SIG-M5 treated with dmso at 0.1 percent for 504 hours (cell line): ENCODE results near the gene TSPAN18.

Source experiments
- DNase-seq: peaks from one replicate; lab custom pipeline; 2025; ENCODE audit not compliant: unreplicated experiment; lab: John Stamatoyannopoulos, UW

Gene TSPAN18

DNA sequence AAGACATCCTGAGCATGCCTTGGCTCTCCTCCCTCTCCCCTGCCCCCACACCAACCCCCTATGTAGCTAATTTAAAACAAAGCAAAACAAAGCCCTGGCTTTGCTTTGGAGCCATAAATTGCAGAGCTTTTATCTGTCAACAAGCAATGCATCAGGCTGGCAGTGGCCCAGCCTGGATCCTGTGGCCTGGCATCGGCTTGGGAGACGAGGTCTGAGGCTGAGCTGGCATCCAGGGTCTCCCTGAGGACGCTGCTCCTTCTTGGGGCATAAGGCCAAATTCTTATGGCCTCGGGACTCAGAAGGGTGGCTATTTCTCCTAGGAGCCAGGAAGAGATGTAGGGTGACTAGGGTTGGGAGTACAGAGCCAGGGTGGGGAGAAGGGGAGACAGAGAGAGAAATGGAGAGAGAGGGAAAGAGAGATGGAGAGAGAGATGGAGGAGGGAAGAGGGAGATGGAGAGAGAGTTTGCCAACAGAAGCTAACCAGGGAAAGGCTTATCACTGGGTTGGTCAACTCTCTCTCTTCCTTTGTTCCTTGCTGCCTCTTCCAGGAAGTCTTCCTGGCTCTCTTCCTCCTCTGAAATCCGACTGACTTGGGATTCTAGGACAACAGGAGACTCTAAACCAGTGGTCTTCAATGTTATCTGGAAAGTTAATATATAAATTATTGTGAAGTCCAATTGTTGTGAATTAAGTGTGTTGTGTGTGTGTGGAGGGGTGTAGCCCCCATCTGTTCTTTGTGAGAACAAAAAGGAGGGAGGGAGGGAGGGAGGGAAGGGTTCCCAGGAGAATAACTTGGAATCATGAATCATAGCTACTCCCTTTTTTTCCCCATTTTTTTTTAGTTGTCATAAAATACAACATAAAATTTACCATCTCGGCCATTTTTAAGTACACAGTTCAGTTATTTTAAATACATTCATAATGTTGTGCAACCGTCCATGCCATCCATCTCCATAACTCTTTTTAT lies 29.1 kb downstream of the TSPAN18 start:
- no peak for DNase-seq

DNA sequence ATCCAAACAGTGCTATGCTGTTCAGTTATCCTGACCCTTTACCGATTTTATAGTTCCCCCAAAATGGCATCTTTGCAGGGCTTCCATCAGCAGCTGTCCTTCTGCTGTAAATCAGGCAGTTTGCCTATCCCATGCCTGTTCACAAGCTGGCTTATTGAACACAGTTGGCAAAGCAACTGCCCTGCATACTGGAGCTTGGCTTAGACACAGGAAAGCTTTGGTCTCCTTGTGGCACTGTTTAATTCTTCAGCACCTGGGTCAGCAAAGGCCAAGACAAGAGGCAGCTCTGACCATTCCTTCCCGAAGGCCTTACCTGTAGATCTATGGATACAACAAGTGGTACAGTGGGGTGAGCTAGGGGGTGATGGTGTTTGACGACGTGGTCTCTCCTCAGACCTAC lies 32.2 kb downstream of the TSPAN18 start:
- no peak for DNase-seq

DNA sequence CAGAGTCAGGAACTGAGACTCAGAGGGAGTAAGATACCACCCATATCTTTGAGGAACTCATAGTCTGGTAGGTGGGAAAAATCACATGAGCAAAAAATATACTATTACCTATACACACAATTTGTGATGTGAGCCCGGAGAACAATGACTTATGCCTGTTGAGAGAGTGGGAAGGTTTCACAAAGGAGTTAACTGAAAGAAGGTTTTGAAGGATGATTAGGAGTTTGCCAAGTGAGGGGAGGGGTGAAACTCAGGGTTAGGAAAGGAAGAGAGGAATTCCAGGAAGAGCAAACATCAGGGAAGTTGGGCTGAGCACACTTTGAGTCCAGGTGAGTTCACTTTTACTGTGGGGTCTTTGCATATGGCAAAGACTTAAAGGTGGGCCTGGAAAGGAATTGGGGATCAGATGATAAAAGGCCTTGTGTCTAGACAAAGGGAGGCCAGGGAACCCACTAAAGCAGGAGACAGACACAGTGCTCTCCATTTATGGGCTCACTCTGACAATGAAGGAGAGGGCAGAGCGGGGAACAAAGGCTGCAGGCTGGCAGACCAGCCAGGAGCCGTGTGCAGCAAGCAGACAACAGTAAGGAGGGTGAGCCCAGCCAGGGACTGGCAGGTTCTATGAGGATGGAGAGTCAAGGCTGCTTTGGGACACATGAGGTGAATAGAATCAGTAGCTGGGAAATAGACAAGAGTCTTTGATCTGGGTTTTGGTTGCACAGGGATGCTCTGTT lies 33.1 kb downstream of the TSPAN18 start:
- DNase-seq: no peak

DNA sequence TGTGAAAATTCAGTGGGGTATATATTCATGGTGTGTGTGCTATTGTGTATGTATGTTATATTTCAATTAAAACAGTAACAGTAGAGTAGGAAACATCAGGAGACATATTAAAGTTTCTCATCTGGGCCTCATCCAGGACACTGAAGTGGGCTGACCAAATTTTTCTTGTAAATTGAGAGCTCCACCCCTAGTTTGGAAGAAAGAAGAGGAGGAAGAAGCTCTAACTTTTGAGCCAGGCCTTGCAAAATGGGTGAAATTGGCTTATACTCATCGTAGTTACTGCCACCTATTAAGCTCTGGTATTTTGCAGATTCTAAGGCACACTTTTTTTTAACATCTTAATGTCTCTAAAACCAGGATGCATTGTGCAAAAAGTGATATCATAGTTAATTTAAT lies 33.7 kb downstream of the TSPAN18 start:
- DNase-seq: no peak

DNA sequence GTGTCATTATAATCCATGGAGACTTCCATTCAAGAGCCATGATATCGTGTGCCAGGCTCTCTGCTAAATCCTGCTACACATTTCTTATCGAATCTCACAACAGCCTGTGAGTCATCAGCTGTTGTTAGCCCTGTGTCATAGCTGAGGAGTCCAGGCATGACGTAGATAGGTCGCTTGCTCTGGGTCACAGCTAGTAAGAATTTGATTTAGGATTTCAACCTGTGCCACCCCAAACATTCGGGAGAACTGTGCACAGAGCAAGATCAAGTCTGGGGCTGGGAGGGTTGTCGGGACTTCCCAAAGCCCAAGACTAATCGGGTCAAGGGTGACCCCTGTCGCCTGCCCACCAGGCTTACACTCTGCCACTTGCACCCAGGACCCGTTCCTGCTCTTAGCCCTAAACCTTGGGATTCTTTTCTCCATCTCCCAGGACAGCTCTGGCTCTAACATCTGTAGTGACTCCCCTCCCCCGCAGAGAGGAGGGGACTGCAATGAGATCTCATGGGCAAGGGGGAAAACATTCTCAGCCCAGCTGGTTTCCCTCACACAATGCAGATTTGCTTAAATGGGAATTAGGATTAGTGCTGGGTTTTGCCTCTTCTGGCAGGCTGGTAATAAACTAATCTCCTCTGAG lies 34.3 kb downstream of the TSPAN18 start:
- DNase-seq: no peak

DNA sequence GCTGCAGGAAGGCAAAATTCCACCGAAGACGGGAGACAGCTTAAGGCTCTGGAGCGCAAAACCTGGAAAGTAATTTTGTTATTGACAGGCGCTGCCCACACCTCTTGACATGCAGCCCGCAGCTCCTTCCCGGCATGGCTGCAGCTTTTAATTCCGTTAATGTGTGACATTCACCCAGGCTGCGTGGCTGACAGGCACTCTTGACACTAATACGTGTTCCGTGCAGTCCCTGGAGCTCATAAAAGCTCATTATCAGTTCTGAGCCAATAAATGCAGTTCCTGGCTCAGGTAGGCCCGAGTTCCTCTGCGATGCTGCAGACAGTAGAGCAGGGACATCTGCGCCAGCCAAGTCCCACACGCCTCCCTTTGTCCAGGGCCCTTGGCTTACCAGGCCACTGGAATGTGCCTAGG lies 34.8 kb downstream of the TSPAN18 start:
- no peak for DNase-seq

DNA sequence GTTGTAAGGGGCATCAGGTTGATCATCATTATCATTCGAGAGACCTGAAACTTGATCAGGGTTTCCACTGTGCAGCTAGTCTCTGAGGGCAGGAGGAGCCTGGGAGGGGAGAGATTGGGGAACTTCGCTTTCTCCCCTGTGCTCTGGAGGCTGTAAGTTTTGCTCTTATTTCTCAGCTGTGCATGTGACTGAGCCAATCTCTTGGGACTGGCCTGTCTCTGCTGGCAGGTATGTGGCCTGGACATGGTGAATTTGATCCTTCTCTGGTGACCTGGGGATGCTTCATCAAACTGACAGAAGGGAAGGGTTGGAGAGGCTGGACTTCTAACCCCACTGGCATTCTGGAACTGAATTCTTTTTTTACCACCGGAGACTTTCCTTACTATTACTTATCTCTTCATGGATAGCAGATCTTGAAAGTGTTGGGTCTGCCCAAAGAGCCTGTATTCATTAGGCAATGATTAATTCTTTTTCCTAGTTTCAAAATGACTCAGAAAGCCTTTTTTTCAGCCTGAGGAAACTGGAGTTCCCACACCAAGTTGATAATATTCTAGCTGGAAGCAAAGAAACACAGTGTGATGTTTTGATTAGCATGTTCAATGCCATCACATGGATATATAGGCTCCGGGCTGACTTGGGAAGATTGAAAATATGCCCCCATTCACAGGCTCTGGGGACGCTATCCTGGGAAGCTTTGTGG lies 36.5 kb downstream of the TSPAN18 start:
- DNase-seq: no peak

DNA sequence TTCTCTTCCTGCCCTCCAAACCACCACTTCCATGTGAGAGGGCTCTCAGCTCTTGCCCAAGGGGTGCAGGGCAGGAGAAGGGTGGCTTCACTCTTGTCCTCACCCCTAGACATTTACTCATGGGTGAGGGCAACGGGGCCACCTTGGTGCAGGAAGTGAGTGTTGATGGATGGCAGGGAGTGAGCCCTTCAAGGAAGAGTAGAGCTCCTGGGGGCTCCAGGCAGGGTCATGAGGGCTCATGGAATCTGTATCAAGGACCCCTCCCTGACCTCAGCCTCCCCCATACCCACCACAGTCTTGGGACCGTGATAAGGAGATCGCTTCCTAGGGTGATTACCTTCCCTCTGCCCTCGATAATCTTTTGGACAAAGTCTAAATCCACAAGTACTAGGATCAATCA lies 37.8 kb downstream of the TSPAN18 start:
- DNase-seq: no peak

DNA sequence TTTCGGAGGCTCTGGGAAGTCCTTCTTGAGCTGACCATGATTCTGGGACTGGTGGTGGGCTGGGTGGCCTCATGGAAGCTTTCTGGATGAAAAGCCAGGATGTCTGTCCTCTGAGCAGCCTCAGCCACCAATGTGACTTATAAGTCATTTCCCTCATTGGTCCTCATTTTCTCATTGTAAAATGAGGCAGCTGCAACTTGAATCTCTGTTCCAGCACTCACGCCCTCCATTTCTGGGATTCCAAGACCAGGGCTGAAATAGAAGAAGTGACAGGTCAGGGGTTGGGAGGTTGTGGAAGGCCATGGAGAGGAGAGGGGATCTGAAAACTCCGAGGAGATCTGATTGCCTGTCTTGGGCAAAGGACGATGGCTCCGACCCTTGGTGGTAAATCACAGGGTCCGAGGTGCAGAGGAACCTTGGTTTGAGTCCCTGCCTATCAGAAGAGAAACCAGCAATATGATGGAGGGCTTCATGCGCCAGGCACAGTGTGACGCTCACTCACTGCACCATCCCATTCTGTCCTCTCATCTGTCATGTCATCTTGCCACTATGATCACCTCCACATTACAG lies 38.3 kb downstream of the TSPAN18 start:
- DNase-seq: no peak

DNA sequence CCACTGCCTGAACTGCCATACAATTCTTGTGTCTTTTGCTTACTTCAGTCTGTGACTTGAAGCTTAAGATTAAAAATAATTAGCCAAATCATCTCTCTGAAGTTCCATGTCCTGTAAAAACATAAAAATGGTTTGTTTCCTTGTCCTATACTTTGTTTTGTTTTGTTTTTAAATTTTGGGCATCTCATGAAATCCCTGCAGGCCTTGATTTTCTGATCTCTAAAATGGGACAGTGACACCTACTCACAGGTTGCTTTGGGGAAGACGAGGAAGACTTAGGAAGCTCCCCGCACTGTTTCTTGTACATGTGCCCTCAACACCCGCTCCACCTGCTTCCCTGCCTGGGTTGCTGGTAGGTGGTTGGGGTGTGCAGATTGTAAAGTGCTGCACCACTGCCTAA lies 38.9 kb downstream of the TSPAN18 start:
- no peak for DNase-seq

DNA sequence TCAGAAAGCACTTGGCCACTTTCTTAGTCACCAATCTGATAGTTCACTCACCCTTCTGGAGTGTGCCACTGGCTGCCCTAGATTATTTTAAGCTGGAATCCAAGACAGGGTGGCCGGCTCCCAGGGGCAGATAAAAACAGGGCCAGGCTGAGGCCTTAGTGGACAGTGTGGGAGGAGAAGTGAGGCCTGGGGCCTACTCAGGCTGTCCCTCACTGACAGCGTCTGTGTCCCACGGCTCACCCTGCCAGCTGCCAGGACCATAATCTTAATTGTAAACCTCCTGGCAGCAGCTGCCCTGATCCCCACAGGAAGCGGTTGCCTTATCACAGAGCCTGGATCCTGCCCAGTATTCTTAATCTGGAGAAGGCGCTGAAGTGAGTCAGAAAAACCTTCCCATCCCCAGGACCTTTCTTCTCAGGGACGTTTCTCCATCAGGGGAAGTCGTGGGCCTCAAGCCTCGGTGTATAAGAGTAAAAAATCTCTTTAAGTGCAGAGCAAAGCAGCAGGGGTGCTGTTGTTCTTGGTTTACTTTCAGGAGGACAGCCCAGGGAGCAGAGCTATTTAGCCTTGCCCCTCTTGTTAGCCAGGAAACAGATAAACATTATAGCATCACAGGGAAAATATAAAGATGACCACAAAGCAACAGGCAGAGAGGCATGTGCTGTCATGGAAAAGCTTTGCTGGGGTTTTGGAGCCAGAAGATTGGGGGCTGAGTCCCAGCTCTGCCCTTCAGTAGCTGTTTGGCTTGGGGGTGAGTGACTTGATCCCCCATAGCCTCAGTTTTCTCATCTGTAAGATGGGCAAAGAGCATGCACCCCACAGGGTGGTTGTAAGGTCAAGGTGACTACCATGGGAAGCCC lies 39.6 kb downstream of the TSPAN18 start:
- DNase-seq: no peak

DNA sequence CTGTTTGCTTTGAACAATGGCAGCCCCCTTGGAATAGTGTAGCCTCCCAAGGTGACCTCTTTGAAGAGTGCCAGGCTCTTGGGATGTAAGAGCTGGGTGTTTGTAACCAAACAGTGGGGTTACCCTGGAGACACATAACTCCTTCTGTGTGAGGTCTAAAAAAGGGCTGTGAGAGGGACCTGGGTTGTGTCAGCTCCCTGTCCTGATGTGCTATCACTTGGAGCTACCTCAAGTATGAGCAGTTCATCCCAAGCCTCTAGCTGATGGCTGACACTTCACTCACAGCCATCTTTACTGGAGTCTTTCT lies 40.2 kb downstream of the TSPAN18 start:
- no peak for DNase-seq

DNA sequence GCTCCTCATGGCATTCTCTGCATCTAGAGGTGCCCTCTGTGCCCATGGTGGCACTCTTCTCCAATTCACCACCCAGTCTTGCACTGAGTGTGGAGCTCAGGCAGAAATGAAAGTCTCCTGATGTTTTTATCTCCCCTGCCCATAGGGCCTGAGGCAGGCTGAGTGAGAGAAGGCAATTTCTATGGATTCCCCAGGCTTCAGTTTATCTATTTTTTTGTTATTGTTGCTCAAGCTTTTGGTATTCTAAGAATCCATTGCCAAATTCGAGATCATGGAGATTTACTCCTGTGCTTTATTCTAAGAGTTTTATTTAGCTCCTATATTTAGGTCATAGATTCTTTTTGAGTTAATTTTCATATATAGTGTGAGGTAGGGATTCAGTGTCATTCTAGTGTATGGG lies 40.7 kb downstream of the TSPAN18 start:
- no peak for DNase-seq

DNA sequence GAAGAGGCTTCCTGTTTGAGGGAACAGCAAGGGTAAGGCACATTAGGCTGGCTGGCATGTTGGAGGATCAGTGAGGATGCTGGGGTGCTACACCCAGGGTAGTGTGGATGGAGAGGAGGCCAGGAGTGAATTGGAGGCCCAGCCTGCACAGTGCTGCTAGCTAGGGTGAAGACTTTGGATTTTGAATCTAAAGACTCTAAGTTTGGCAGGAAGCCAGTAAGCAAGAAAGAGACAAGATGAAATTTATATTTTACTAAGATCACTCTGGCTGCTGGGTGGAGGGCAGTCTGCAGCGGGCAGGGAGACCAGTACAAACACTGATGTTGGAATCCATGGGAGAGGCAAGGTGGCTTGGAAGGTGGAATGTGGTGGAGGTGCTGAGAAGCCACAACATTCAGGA lies 43.6 kb downstream of the TSPAN18 start:
- no peak for DNase-seq

DNA sequence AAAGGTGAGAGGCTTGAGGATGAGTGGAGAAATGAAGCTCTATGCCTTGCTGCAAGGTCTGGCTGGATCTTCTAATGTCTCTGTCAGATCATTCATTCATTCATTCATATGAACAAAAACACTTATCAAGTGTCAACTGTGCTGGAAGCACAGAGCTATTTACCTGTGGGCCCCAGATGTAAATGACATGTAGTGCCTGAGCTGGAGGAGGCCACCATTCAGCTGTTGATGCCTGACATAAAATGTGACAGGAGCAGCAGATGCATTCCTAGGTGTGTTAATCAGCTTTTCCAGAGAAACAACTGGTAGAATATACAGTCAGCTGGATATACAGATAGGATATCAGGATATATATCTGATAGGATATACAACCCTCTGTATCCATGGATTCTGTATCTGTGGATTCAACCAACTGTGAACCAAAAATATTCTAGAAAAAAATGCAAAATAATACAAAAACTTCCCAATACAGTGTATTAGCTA lies 44.5 kb downstream of the TSPAN18 start:
- no peak for DNase-seq

DNA sequence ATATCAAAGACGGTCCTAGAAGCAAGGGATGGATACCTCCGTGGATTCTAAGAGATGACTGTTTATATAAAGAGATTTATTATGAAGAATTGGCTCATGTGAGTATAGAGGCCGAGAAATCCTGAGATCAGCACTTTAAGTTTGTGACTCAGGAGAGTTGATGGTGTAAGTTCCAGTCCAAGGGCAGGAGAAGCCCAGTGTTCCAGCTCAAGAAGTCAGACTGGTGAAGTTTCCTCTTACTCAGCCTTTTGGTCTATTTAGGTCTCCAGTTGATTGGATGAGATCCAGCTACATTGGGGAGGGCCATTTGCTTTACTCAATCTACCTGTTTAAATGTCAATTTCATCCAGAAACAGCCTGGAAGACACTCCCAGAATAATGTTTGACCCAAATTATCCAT lies 45.1 kb downstream of the TSPAN18 start:
- DNase-seq: no peak

DNA sequence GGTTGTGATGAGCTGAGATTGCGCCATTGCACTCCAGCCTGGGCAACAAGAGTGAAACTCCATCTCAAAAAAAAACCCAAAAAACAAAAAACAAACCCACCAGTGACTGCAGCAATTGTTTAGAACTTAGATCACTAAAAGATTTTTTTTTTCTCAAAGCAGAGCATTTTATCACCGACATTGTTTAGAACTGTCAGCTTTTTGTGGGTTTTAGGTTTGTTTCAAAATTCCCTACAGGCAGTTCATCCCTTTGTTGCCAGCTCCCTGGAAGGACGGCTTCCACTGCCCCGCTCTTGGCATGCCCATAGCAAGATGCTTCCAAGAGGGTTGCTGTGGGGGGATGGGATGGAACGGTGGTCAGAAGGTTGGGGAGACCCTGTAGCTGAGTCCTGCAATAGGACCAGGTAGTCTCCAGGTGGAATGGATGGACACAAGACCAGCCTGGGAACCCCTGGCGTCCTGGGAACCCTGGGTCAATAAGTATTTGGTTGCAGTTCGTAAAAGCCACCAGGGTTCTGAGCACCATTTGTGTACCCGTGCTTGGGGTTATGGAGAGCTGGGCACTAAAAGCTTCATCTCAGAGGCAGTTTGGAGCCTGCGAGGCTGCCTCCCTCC lies 46.7 kb downstream of the TSPAN18 start:
- no peak for DNase-seq

DNA sequence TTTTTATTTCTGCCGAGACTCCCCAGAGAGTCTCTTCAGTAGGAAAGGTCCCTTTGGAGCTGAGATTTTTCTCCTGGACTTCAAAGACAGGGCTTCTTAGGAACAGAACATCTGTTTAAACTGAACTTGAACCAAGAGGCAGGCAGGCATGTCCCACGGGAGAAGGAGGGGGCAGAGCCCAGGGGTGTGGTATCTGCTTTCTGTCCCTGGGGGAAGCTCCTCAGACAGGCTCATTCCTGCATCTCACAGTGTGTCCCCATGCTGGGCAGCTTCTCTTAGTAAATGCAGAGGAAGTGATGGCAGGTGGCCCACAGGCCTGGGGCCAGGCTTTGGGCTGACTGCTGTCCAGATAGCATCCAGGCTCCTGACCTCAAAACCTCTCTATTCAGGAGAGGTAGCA lies 47.3 kb downstream of the TSPAN18 start:
- no peak for DNase-seq

DNA sequence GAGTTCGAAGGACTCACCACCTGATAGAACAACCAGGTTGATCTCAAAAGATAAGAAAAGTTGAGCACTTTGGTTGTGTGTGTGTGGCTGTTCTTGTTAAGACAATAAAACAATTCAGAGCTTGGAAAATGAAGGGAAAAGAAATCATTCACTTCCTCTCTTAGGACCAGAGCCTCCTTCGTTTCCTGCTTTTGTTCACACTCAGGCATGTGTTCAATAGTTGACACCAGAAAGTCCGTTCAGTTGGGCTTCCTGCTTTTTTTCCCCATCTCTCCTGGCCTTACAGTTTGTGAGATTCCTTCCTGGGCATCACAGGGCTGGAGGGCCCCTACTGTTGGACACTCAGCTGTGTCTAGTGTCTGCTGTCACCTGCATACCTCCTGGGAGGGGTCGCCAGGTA lies 48.0 kb downstream of the TSPAN18 start:
- DNase-seq: no peak
